NT2/D1 (cell line): ENCODE results near the gene PSKH1.

ENCODE experiments used
- DNase-seq: peaks from one replicate; pipeline ENCODE4 v3.0.0-alpha.2; 2011; ENCODE audit warnings: low read depth, low spot score
- H3K27me3 ChIP-seq: 2 replicates; pipeline ENCODE4 v1.6.0; 2011; ENCODE audit warnings: mild to moderate bottlenecking; ENCODE audit not compliant: insufficient read length, insufficient read depth
- H3K36me3 ChIP-seq: 2 replicates; pipeline ENCODE4 v1.6.1; 2011; ENCODE audit warnings: mild to moderate bottlenecking, low read length, mixed read lengths; ENCODE audit not compliant: insufficient read depth, insufficient read length
- H3K4me1 ChIP-seq: 2 replicates; pipeline ENCODE4 v1.5.1; 2011; ENCODE audit not compliant: insufficient read depth, insufficient read length
- H3K4me3 ChIP-seq: 2 replicates; pipeline ENCODE4 v1.5.1; 2011; ENCODE audit warnings: low read depth; ENCODE audit not compliant: insufficient read length
- H3K9ac ChIP-seq: 2 replicates; pipeline ENCODE4 v1.6.0; 2011; ENCODE audit warnings: low read depth; ENCODE audit not compliant: insufficient read length
- H3K9me3 ChIP-seq: 2 replicates; pipeline ENCODE4 v1.5.1; 2011; ENCODE audit warnings: mild to moderate bottlenecking, low read length; ENCODE audit not compliant: insufficient read depth
- SUZ12 ChIP-seq: IDR thresholded peaks from 2 replicates; pipeline ENCODE4 v1.6.1; 2011; ENCODE audit not compliant: insufficient read length, insufficient read depth; ENCODE audit errors: extremely low read depth
- YY1 ChIP-seq: IDR thresholded peaks from 2 replicates; pipeline ENCODE4 v1.6.1; 2011; ENCODE audit not compliant: insufficient read length, insufficient read depth
- ZNF274 ChIP-seq: IDR thresholded peaks from 2 replicates; pipeline ENCODE4 v1.6.1; 2011; ENCODE audit warnings: mild to moderate bottlenecking, low read depth, low read length

Gene PSKH1

DNA sequence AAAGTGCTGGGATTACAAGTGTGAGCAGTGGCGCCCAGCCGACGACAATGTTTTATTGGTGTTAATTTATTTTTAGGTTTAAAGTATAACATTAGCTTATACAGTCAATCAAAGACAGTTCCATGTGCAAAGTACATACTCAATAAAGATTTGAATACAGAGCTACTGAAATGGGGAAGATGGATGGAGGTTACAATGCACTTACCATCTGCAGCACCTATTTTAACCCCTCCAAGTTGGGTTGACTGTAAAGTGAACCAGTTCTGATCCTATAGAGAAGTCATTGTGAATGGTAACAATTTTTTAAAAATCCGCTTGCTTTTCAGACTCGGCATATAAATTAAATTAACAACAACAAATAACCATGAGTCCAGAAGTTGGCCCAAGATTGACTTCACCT, 679 bp upstream of the PSKH1 start:
- DNase-seq: no peak
- Histone ChIP-seq H3K9ac (peak overlapping the region; percentile 46), H3K27me3 (no peaks in the 10 kb centered on the region), H3K36me3 (peaks cover 7% of the 10 kb centered on the region), H3K4me1 (peaks cover 4% of the 10 kb centered on the region), H3K4me3 (peak overlapping the region; percentile 2), H3K9me3 (no peaks in the 10 kb centered on the region)
- TF ChIP-seq SUZ12 (no peak), YY1 (no peak), ZNF274 (no peak)

GRCh38 chr16:67893743-67894399, 817 bp downstream of the PSKH1 start:
- TF ChIP-seq YY1: no peak
- H3K27me3 ChIP-seq: no peaks in the 10 kb centered on the region
- no peak for DNase-seq
- H3K9ac ChIP-seq: peak overlapping the region; percentile 99
- peak overlapping the region; percentile 99 for H3K4me3 ChIP-seq
- no peaks in the 10 kb centered on the region for H3K9me3 ChIP-seq
- no peaks in the 10 kb centered on the region for H3K4me1 ChIP-seq
- H3K36me3 ChIP-seq: peaks cover 10% of the 10 kb centered on the region

DNA sequence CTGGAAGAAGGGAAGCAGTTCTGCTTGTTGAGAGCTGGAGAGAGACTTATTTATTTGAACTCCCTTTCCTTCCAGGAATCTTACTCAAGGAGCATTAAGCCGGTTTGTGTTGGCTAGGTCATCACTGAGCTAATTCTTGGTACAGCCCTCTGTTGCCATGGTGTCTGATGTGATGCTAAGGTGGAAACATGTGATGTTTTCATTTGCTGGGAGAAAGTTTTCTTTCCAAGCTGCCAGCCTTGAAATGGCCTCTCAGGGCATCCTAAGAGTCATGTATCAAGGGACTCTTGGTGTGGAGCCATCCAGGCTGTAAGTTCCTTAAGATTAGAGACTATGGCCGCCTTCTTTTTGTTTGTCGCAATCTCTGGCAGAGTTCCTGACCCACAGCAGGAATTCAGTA, 4.2 kb downstream of the PSKH1 start:
- peaks cover 16% of the 10 kb centered on the region for H3K36me3 ChIP-seq
- no peaks in the 10 kb centered on the region for H3K9me3 ChIP-seq
- H3K4me1 ChIP-seq: no peaks in the 10 kb centered on the region
- DNase-seq: no peak
- TF ChIP-seq ZNF274 (no peak), YY1 (no peak), SUZ12 (no peak)
- no peaks in the 10 kb centered on the region for H3K27me3 ChIP-seq
- no peak overlapping the region for H3K9ac ChIP-seq
- H3K4me3 ChIP-seq: no peak overlapping the region

DNA sequence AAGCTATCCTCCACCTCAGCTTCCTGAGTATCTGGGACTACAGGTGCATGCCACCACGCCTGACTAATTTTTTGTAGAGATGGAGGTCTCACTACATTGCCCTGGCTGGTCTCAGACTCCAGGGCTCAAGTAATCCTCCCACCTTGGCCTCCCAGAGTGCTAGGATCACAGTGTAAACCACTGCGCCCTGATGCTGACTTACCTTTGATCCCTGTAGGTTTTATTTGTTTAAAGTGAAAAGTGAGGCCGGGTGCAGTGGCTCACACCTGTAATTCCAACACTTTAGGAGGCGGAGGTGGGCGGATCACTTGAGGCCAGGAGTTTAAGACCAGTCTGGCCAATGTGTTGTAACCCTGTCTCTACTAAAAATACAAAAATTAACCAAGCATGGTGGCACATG, 8.7 kb downstream of the PSKH1 start:
- Histone ChIP-seq H3K27me3 (no peaks in the 10 kb centered on the region), H3K36me3 (peaks cover 25% of the 10 kb centered on the region), H3K4me3 (no peak overlapping the region), H3K4me1 (no peaks in the 10 kb centered on the region), H3K9ac (no peak overlapping the region), H3K9me3 (no peaks in the 10 kb centered on the region)
- no peak for DNase-seq
- no peak for TF ChIP-seq SUZ12
- no peak for TF ChIP-seq ZNF274
- no peak for TF ChIP-seq YY1

GRCh38 chr16:67902831-67903230, 9.8 kb downstream of the PSKH1 start:
- DNase-seq: no peak
- no peak overlapping the region for H3K4me3 ChIP-seq
- H3K4me1 ChIP-seq: no peaks in the 10 kb centered on the region
- no peaks in the 10 kb centered on the region for H3K9me3 ChIP-seq
- no peak overlapping the region for H3K9ac ChIP-seq
- H3K36me3 ChIP-seq: peaks cover 17% of the 10 kb centered on the region
- TF ChIP-seq SUZ12 (no peak), YY1 (no peak), ZNF274 (no peak)
- no peaks in the 10 kb centered on the region for H3K27me3 ChIP-seq

- TF ChIP-seq ZNF274 (no peak), SUZ12 (no peak), YY1 (no peak)
- no peak overlapping the region for H3K4me3 ChIP-seq
- no peaks in the 10 kb centered on the region for H3K4me1 ChIP-seq
- DNase-seq: no peak
- no peaks in the 10 kb centered on the region for H3K27me3 ChIP-seq
- no peaks in the 10 kb centered on the region for H3K9me3 ChIP-seq
- peaks cover 50% of the 10 kb centered on the region for H3K36me3 ChIP-seq
- no peak overlapping the region for H3K9ac ChIP-seq
Observed at GRCh38 chr16:67907397-67908180, 14.5 kb downstream of the PSKH1 start.

GRCh38 chr16:67909056-67909742, 16.1 kb downstream of the PSKH1 start:
- H3K4me1 ChIP-seq: no peaks in the 10 kb centered on the region
- no peak for DNase-seq
- no peak for TF ChIP-seq SUZ12
- no peak for TF ChIP-seq ZNF274
- TF ChIP-seq YY1: no peak
- no peak overlapping the region for H3K4me3 ChIP-seq
- peaks cover 40% of the 10 kb centered on the region for H3K36me3 ChIP-seq
- H3K9me3 ChIP-seq: no peaks in the 10 kb centered on the region
- H3K9ac ChIP-seq: no peak overlapping the region
- H3K27me3 ChIP-seq: no peaks in the 10 kb centered on the region
